GM12873 (cell line): ENCODE results near the gene DNAH12.

Source experiments
- TF ChIP-seq, protein P1 (sequence below): IDR thresholded peaks from 2 replicates; pipeline ENCODE4 v1.5.1; 2012; ENCODE audit warnings: low read depth, mild to moderate bottlenecking, moderate library complexity, low read length, control low read depth; ENCODE audit not compliant: insufficient read depth; ENCODE audit errors: missing control alignments

Gene DNAH12, protein sequence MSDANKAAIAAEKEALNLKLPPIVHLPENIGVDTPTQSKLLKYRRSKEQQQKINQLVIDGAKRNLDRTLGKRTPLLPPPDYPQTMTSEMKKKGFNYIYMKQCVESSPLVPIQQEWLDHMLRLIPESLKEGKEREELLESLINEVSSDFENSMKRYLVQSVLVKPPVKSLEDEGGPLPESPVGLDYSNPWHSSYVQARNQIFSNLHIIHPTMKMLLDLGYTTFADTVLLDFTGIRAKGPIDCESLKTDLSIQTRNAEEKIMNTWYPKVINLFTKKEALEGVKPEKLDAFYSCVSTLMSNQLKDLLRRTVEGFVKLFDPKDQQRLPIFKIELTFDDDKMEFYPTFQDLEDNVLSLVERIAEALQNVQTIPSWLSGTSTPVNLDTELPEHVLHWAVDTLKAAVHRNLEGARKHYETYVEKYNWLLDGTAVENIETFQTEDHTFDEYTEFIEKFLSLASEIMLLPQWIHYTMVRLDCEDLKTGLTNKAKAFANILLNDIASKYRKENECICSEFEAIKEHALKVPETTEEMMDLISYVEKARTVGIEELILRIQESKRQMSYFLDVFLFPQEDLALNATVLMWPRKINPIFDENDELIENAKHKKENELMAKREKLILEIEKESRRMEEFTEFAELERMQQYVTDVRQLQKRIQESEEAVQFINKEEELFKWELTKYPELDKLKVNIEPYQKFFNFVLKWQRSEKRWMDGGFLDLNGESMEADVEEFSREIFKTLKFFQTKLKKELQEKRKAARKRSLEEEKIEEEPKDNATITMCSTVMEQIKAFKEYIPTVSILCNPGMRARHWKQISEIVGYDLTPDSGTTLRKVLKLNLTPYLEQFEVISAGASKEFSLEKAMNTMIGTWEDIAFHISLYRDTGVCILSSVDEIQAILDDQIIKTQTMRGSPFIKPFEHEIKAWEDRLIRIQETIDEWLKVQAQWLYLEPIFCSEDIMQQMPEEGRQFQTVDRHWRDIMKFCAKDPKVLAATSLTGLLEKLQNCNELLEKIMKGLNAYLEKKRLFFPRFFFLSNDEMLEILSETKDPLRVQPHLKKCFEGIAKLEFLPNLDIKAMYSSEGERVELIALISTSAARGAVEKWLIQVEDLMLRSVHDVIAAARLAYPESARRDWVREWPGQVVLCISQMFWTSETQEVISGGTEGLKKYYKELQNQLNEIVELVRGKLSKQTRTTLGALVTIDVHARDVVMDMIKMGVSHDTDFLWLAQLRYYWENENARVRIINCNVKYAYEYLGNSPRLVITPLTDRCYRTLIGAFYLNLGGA (N-terminal part only)

DNA sequence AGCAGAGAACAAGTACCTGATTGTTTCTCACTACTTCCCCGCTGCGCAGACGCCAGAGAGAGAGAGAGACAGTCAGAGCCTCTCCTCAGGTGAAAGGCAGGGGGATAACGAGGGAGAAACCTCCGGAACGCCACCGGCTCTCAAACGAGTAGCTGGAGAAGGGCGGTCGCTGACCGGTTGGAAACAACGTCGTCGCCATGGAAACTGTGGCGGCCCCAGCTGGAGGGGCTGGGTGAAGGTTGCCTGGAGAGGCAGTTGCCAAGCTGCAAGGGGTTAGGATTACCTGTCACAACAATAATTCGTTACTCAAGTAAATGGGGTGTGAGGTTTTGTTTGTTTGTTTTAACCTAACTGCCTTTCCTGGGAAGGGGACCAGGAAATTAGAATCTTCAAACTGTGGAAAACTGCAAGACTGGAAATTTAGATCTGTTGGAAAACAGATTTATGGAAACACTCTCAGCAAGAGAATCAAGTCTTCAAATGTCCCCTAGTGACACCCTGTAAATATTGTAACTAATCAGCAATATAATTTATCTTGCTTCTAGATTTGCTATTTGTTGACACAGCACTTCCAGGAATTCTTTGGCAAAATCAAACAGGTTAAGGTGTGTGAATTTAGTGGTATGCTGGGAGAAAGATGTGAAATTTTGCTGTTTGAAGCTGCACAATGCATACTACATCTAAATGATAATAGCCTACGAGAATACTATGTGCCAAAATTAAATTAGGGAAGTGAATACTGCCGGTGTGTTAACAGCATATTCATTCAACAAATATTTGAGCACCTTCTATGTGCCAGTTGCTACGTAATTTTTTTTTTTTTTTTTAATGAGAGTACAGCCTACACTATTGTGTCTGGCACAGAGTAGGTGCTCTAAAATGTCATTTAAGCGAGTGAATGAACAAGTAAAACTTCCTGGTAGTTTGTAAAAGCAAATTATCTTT, at the start of gene DNAH12:
Gene DNAH12, minus strand, starts transcription at position 164 of the 945 bp plus-strand sequence. CDS start 1,474 bp downstream, outside the sequence.
- TF ChIP-seq, protein P1, sequence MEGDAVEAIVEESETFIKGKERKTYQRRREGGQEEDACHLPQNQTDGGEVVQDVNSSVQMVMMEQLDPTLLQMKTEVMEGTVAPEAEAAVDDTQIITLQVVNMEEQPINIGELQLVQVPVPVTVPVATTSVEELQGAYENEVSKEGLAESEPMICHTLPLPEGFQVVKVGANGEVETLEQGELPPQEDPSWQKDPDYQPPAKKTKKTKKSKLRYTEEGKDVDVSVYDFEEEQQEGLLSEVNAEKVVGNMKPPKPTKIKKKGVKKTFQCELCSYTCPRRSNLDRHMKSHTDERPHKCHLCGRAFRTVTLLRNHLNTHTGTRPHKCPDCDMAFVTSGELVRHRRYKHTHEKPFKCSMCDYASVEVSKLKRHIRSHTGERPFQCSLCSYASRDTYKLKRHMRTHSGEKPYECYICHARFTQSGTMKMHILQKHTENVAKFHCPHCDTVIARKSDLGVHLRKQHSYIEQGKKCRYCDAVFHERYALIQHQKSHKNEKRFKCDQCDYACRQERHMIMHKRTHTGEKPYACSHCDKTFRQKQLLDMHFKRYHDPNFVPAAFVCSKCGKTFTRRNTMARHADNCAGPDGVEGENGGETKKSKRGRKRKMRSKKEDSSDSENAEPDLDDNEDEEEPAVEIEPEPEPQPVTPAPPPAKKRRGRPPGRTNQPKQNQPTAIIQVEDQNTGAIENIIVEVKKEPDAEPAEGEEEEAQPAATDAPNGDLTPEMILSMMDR, result no peak

DNA sequence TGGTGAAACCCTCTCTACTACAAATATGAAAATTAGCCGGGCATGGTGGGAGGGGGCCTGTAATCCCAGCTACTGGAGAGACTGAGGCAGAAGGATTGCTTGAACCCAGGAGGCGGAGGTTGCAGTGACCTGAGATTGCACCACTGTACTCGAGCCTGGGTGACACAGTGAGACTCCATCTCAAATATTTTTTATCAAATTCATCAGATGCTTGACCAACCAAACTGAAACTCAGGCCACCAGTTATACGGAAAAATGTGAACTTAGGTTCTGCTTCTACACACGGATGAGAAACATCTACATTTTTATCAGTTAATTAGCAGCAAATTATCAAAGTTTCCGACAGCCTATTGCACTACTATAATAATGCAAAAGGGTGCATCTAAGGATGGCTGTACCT, 48.2 kb upstream of the DNAH12 start:
- TF ChIP-seq, protein P1, result no peak

DNA sequence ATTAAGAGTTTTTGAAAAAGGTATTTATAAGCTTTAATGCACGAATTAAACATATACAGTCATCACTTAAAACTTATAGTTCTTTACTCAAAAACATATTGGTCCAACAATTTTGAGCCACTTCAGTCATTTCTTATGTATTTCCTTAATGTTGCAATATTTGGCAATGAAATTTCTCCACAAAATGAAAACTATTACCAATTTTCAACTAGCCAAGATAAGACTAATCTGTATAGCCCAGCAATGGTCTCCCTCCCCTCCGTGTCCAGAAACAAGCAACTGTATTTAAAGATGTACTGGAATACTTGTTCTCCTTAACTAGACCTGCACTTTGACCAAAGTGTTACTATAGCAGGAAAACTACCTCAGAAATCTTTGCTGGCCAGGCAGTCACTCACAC, 43.8 kb upstream of the DNAH12 start:
- TF ChIP-seq, protein P1, result no peak

DNA sequence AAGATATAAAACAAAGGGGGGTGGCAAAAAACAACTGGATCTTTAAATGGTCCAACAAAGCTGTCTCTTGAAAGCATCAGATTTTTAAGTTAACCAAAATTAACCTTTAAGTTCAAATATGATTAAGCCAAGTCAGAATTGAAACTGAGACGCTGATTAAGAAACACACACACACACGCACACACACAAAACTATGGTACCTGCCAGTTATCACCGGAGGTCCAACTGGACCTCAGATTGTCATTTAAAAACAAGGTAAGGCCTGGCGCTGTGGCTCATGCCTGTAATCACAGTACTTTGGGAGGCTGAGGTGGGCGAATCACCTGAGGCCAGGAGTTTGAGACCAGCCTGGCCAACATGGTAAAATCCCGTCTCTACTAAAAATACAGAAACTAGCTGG, 42.6 kb upstream of the DNAH12 start:
- TF ChIP-seq, protein P1, result no peak

DNA sequence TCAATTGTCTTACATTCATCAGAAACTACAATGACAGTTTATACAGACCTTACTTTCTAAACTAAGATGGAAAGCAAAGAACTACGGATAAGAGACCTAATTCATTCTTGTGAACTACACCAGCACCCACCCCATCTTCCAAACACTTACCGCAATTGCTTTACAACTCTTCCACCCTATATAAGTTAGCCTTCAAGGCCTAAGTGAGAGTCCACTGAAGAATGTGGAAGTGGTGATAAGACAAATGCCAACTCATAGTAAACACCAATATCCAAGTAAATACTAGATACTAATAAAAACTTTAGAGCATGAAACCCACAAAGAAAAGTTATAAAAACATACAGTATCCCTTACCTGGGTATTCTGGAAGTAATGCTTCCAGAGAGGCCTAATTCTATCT, 39.4 kb upstream of the DNAH12 start:
- TF ChIP-seq, protein P1, result no peak

DNA sequence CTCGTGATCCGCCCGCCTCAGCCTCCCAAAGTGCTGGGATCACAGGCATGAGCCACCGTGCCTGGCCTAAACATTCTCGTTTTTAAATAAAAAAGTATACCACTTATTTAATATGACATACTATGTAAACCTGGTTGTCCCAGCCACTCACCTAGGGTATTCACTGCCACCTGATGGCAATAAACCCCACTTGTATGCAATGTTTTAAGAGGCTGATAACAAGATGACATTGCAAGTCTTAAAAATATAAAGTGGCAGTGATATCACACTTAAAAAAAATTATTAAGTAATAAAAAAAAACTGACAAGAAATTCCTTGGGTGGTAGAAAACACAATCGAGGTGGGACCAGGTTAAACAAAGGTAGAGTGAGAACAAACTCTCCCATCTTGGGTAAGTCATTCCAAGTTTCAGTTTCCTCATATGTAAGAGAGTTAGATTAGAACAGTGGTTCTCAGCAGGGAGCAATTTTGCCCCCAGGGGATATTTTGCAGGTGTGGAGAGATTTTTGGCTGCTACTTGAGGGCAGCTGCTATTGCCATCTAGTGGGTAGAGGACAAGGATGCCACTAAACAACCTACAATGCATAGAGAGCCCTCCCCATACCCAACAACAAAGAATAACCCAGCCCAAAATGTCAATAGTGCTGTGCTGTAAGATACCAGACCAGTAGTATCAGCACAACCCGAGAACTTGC, 38.5 kb upstream of the DNAH12 start:
- TF ChIP-seq, protein P1, result peak; percentile 46
